Parathyroid adenoma (tissue), 2 donors: ENCODE measurements around the gene SOX12.

Source experiments
- H2AFZ ChIP-seq: fragments of 300-600 bp; sonication (generic); one replicate; pipeline ENCODE4 v1.7.0; 2017; ENCODE audit warnings: antibody characterized with exemption, mild to moderate bottlenecking
- H3K27ac ChIP-seq: fragments of 300-600 bp; sonication (generic); one replicate; pipeline ENCODE4 v1.7.0; 2017
- H3K27me3 ChIP-seq: fragments of 300-600 bp; sonication (generic); one replicate; pipeline ENCODE4 v1.7.0; 2017; ENCODE audit warnings: low read length; ENCODE audit not compliant: control insufficient read depth, insufficient read depth
- H3K36me3 ChIP-seq: fragments of 300-600 bp; sonication (generic); one replicate; pipeline ENCODE4 v1.7.0; 2017; ENCODE audit warnings: low read length; ENCODE audit not compliant: control insufficient read depth, insufficient read depth
- H3K4me1 ChIP-seq: fragments of 300-600 bp; sonication (generic); one replicate; pipeline ENCODE4 v1.7.0; 2017; ENCODE audit warnings: control low read depth
- H3K4me2 ChIP-seq: fragments of 300-600 bp; sonication (generic); one replicate; pipeline ENCODE4 v1.7.0; 2017; ENCODE audit warnings: low read length
- H3K4me3 ChIP-seq: fragments of 300-600 bp; sonication (generic); one replicate; pipeline ENCODE4 v1.7.0; 2017; ENCODE audit warnings: low read depth, low read length
- H3K79me2 ChIP-seq: fragments of 300-600 bp; sonication (generic); one replicate; pipeline ENCODE4 v1.7.0; 2017; ENCODE audit warnings: control low read depth
- H3K9ac ChIP-seq: fragments of 300-600 bp; sonication (generic); one replicate; pipeline ENCODE4 v1.7.0; 2017; ENCODE audit warnings: mild to moderate bottlenecking
- H3K9me3 ChIP-seq: fragments of 300-600 bp; sonication (generic); one replicate; pipeline ENCODE4 v1.7.0; 2017; ENCODE audit warnings: low read length; ENCODE audit not compliant: control insufficient read depth
- CTCF ChIP-seq: fragments of 300-600 bp; sonication (generic); IDR thresholded peaks from one replicate; pipeline ENCODE4 v1.7.0; 2017; ENCODE audit warnings: antibody characterized with exemption, mild to moderate bottlenecking
- donor health status: primary hyperparathyroidism.

SOX12 gene

GRCh38 chr20:295804-296203, 29.5 kb upstream of the SOX12 start:
- Histone ChIP-seq H2AFZ (no peak overlapping the region), H3K9ac (no peak overlapping the region), H3K36me3 (no peaks in the 10 kb centered on the region), H3K79me2 (peaks cover 16% of the 10 kb centered on the region), H3K9me3 (no peaks in the 10 kb centered on the region), H3K4me1 (peaks cover 18% of the 10 kb centered on the region), H3K27me3 (no peaks in the 10 kb centered on the region), H3K4me2 (no peak overlapping the region), H3K4me3 (no peak overlapping the region), H3K27ac (no peak overlapping the region)
- no peak for TF ChIP-seq CTCF

- Histone ChIP-seq H3K79me2 (peaks cover 30% of the 10 kb centered on the region), H3K4me3 (peak within 1 kb of the TSS; percentile 78), H3K36me3 (no peaks in the 10 kb centered on the region), H3K9me3 (no peaks in the 10 kb centered on the region), H3K9ac (peak within 1 kb of the TSS; percentile 70), H3K4me1 (peaks cover 23% of the 10 kb centered on the region), H3K4me2 (peak within 1 kb of the TSS; percentile 68), H3K27me3 (no peaks in the 10 kb centered on the region), H3K27ac (peak within 1 kb of the TSS; percentile 96), H2AFZ (peak within 1 kb of the TSS; percentile 88)
- TF ChIP-seq CTCF: peak; percentile 42
Observed at GRCh38 chr20:297098-297924, 28.0 kb upstream of the SOX12 start, which contains the start of gene ZCCHC3. TSS of gene ZCCHC3 (plus strand) at chr20:297570. CDS start at chr20:297587, 17 bp downstream.

- peaks cover 23% of the 10 kb centered on the region for H3K4me1 ChIP-seq
- peak overlapping the region; percentile 68 for H3K4me2 ChIP-seq
- peak overlapping the region; percentile 70 for H2AFZ ChIP-seq
- H3K27ac ChIP-seq: peak overlapping the region; percentile 96
- TF ChIP-seq CTCF: no peak
- H3K9me3 ChIP-seq: no peaks in the 10 kb centered on the region
- no peaks in the 10 kb centered on the region for H3K27me3 ChIP-seq
- peak overlapping the region; percentile 78 for H3K4me3 ChIP-seq
- peaks cover 33% of the 10 kb centered on the region for H3K79me2 ChIP-seq
- peak overlapping the region; percentile 70 for H3K9ac ChIP-seq
- H3K36me3 ChIP-seq: no peaks in the 10 kb centered on the region
Observed at GRCh38 chr20:297925-298775, 27.2 kb upstream of the SOX12 start.

DNA sequence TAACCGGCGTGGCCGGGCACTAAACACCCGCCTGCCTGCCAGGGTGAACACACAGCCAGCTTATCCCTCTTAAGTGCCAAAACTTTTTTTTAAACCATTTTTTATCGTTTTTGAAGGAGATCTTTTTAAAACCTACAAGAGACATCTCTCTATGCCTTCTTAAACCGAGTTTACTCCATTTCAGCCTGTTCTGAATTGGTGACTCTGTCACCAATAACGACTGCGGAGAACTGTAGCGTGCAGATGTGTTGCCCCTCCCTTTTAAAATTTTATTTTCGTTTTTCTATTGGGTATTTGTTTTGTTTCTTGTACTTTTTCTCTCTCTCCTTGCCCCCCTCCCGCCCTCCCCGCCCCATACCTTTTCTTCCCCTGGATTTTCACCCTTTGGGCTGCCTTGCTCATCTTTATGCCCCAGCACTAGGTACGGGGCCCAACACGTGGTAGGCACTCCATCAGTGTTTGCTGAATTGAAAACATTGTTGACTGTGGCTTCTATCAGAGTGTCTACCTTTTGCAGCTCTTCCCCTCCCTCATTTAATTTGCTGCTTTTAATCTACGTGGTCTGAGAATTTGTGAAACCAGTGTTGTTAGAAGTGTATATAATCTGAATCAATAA, 26.5 kb upstream of the SOX12 start:
- H3K9ac ChIP-seq: no peak overlapping the region
- H3K79me2 ChIP-seq: peaks cover 33% of the 10 kb centered on the region
- TF ChIP-seq CTCF: no peak
- H2AFZ ChIP-seq: no peak overlapping the region
- peak overlapping the region; percentile 78 for H3K4me3 ChIP-seq
- peak overlapping the region; percentile 68 for H3K4me2 ChIP-seq
- H3K4me1 ChIP-seq: peaks cover 23% of the 10 kb centered on the region
- H3K27ac ChIP-seq: peak overlapping the region; percentile 96
- H3K27me3 ChIP-seq: no peaks in the 10 kb centered on the region
- H3K9me3 ChIP-seq: no peaks in the 10 kb centered on the region
- H3K36me3 ChIP-seq: no peaks in the 10 kb centered on the region
